Measurements from ENCODE around the gene AIDA.

Gene AIDA

GRCh38 chr1:222713091-222713961 is 1.0 kb upstream of the AIDA start (continued):
- TF ChIP-seq ZNF530 (tag by site-specific recombination; IDR thresholded peaks at IDR 0.05; ENCODE audit: low read depth): no peak
- no peak for TF ChIP-seq ZNF585B (tag by site-specific recombination; IDR thresholded peaks at IDR 0.05)
- TF ChIP-seq ZNF529 (tag by site-specific recombination; IDR thresholded peaks at IDR 0.05; ENCODE audit: insufficient replicate concordance): no peak
- peak; percentile 88 for TF ChIP-seq ZBTB11 (tag by site-specific recombination; conservative IDR thresholded peaks at IDR 0.05; ENCODE audit: low read depth)
- no peak for TF ChIP-seq ZXDB (tag by site-specific recombination; IDR thresholded peaks at IDR 0.05)
- TF ChIP-seq KLF1 (tag by site-specific recombination; IDR thresholded peaks at IDR 0.05): 0 out of 2 replicates have a peak, but pooled peaks have one; percentile 21
- no peak for TF ChIP-seq ZNF548 (tag by site-specific recombination; IDR thresholded peaks at IDR 0.05)
- TF ChIP-seq ZNF354C (tag by site-specific recombination; IDR thresholded peaks at IDR 0.05; ENCODE audit: borderline replicate concordance, low read depth): no peak
- no peak for TF ChIP-seq ZNF214 (tag by site-specific recombination; IDR thresholded peaks at IDR 0.05; ENCODE audit: borderline replicate concordance)
- no peak for TF ChIP-seq RBAK (tag by site-specific recombination; IDR thresholded peaks at IDR 0.05)
- TF ChIP-seq ZNF600 (tag by site-specific recombination; IDR thresholded peaks at IDR 0.05): no peak
- peak; percentile 37 for TF ChIP-seq ZBTB26 (tag by site-specific recombination; optimal IDR thresholded peaks at IDR 0.05)
- TF ChIP-seq ZNF707 (tag by site-specific recombination; IDR thresholded peaks at IDR 0.05): no peak
- TF ChIP-seq ZBTB20 (tag by site-specific recombination; IDR thresholded peaks at IDR 0.05): peak; percentile 51; the same call in 1 of the 2 replicates
- TF ChIP-seq HOXA7 (CRISPR knock-in tag; IDR thresholded peaks at IDR 0.05; ENCODE audit: borderline replicate concordance): no peak
- no peak for TF ChIP-seq ZNF791 (tag by site-specific recombination; IDR thresholded peaks at IDR 0.05)
- no peak for TF ChIP-seq ZNF146 (tag by site-specific recombination; IDR thresholded peaks at IDR 0.05)
- TF ChIP-seq ZBTB8A (tag by site-specific recombination; IDR thresholded peaks at IDR 0.05): peak; percentile 78
- no peak for TF ChIP-seq REST (tag by site-specific recombination; IDR thresholded peaks at IDR 0.05)
- TF ChIP-seq ZBTB21 (tag by site-specific recombination; IDR thresholded peaks at IDR 0.05): no peak
- no peak; the same call in 1 of the 2 replicates for TF ChIP-seq CTCF (tag by site-specific recombination; IDR thresholded peaks at IDR 0.05)
- no peak for TF ChIP-seq ZNF324 (tag by site-specific recombination; IDR thresholded peaks at IDR 0.05)
- no peak for TF ChIP-seq ZNF169 (tag by site-specific recombination; IDR thresholded peaks at IDR 0.05)
- TF ChIP-seq KLF8 (tag by site-specific recombination; IDR thresholded peaks at IDR 0.05): peak; percentile 60; the same call in 1 of the 2 replicates
- no peak for TF ChIP-seq ZNF19 (tag by site-specific recombination; IDR thresholded peaks at IDR 0.05; ENCODE audit: low read depth)
- no peak for TF ChIP-seq ZNF521 (tag by site-specific recombination; IDR thresholded peaks at IDR 0.05)
- no peak for TF ChIP-seq ZNF629 (tag by site-specific recombination; IDR thresholded peaks at IDR 0.05)
- TF ChIP-seq ZNF223 (tag by site-specific recombination; IDR thresholded peaks at IDR 0.05): no peak
- no peak for TF ChIP-seq MZF1 (tag by site-specific recombination; IDR thresholded peaks at IDR 0.05; ENCODE audit: borderline replicate concordance)
- no peak for TF ChIP-seq ZNF274 (IDR thresholded peaks at IDR 0.05; ENCODE audit: low read length)
- no peak for TF ChIP-seq ZNF274 (tag by site-specific recombination; IDR thresholded peaks at IDR 0.05; ENCODE audit: borderline replicate concordance)
- no peak for TF ChIP-seq SETDB1 (IDR thresholded peaks at IDR 0.05; ENCODE audit: insufficient read length, low read length)
